K562 (cell line): Measurements from ENCODE around the gene VSIG10L. TPM values are rescaled to one million over a fixed set of nuclear protein-coding genes. Genes with fewer than 3 reads are reported as not detected.

Experiments
- BHLHE40 ChIP-seq: IDR thresholded peaks from 2 replicates; pipeline ENCODE4 v1.6.1; 2011; ENCODE audit warnings: low read length, improper control_type of control experiment
- CREB3L1 ChIP-seq: fragments of 450-650 bp; IDR thresholded peaks from 2 replicates; pipeline ENCODE4 v1.6.1; 2014; ENCODE audit warnings: low read depth, mild to moderate bottlenecking, moderate library complexity, borderline replicate concordance
- E2F3 ChIP-seq: fragments of 250-450 bp; sonication (Bioruptor Pico); IDR thresholded peaks from 2 replicates; pipeline ENCODE4 v1.4.0; 2020; ENCODE audit warnings: mild to moderate bottlenecking
- FOXK1 ChIP-seq: sonication (generic); formaldehyde crosslinking; IDR thresholded peaks from 2 replicates; pipeline ENCODE4 v1.8.0; 2022; ENCODE audit warnings: missing genetic modification reagents, mild to moderate bottlenecking, borderline replicate concordance
- GTF2E2 ChIP-seq: fragments of 200-800 bp; sonication (Bioruptor generic); IDR thresholded peaks from 2 replicates; pipeline ENCODE4 v1.6.1; 2016; ENCODE audit warnings: missing genetic modification characterization, missing compliant biosample characterization
- KLF10 ChIP-seq: fragments of 250-450 bp; sonication (Bioruptor Pico); IDR thresholded peaks from 2 replicates; pipeline ENCODE4 v1.6.1; 2021; ENCODE audit warnings: matching md5 sums
- L3MBTL2 ChIP-seq: fragments of 450-650 bp; IDR thresholded peaks from 2 replicates; pipeline ENCODE4 v1.6.1; 2016; ENCODE audit warnings: mild to moderate bottlenecking, moderate library complexity
- MEF2D ChIP-seq: conservative IDR thresholded peaks from 2 replicates; pipeline ENCODE4 v1.6.1; 2016; ENCODE audit warnings: low read depth, missing genetic modification characterization, missing compliant biosample characterization
- MXD1 ChIP-seq: fragments of 250-450 bp; sonication (Bioruptor Pico); IDR thresholded peaks from 2 replicates; pipeline ENCODE4 v1.8.0; 2021; ENCODE audit warnings: borderline replicate concordance, mild to moderate bottlenecking, moderate library complexity; ENCODE audit not compliant: poor library complexity, severe bottlenecking
- MYC ChIP-seq, 2 experiments: fragments of 250-450 bp in 1 of 2; sonication (Bioruptor Pico) in 1 of 2; IDR thresholded peaks; 2 replicates each; pipeline versions ENCODE4 v1.5.1 to v1.6.1; 2012 to 2021; ENCODE audit warnings: low read depth in 2 of 2, borderline replicate concordance in 1 of 2, improper control_type of control experiment in 1 of 2, low read length in 1 of 2, mild to moderate bottlenecking in 1 of 2, moderate library complexity in 1 of 2
- NCOA6 ChIP-seq: fragments of 450-650 bp; IDR thresholded peaks from 2 replicates; pipeline ENCODE4 v1.6.1; 2017; ENCODE audit warnings: mild to moderate bottlenecking
- PATZ1 ChIP-seq: fragments of 250-450 bp; sonication (Bioruptor Pico); IDR thresholded peaks from 2 replicates; pipeline ENCODE4 v1.5.0; 2020; ENCODE audit warnings: mild to moderate bottlenecking, borderline replicate concordance
- PYGO2 ChIP-seq: fragments of 450-650 bp; IDR thresholded peaks from 2 replicates; pipeline ENCODE4 v1.6.1; 2016; ENCODE audit warnings: mild to moderate bottlenecking, missing genetic modification characterization, moderate library complexity, missing compliant biosample characterization
- RFX1 ChIP-seq: fragments of 450-650 bp; IDR thresholded peaks from 2 replicates; pipeline ENCODE4 v1.6.1; 2016; ENCODE audit warnings: mild to moderate bottlenecking, moderate library complexity
- SAFB2 ChIP-seq: fragments of 200-400 bp; formaldehyde crosslinking; IDR thresholded peaks from 2 replicates; pipeline ENCODE4 v1.6.1; 2018; ENCODE audit warnings: borderline replicate concordance, low read length, low read depth, moderate library complexity; ENCODE audit not compliant: severe bottlenecking
- SRF ChIP-seq, 2 experiments: fragments of 250-450, 450-650 bp in 1 of 2; sonication (Bioruptor Pico) in 1 of 2; sonication (generic) in 1 of 2; formaldehyde crosslinking; IDR thresholded peaks; 2 replicates each; pipeline versions ENCODE4 v1.5.0 to v1.5.1; 2020 to 2022; ENCODE audit warnings: mild to moderate bottlenecking in 1 of 2, missing genetic modification reagents in 1 of 2
- THRAP3 ChIP-seq: fragments of 450-650 bp; IDR thresholded peaks from 2 replicates; pipeline ENCODE4 v1.6.1; 2016; ENCODE audit warnings: mild to moderate bottlenecking, inconsistent platforms, borderline replicate concordance
- ZBTB49 ChIP-seq: sonication (generic); formaldehyde crosslinking; IDR thresholded peaks from 2 replicates; pipeline ENCODE4 v1.8.0; 2022; ENCODE audit warnings: missing genetic modification reagents, mild to moderate bottlenecking, borderline replicate concordance
- ZNF232 ChIP-seq: sonication (generic); formaldehyde crosslinking; IDR thresholded peaks from 2 replicates; pipeline ENCODE4 v1.8.0; 2022; ENCODE audit warnings: mild to moderate bottlenecking, missing genetic modification reagents
- ZNF324 ChIP-seq: fragments of 250-450 bp; sonication (Bioruptor Pico); IDR thresholded peaks from 2 replicates; pipeline ENCODE4 v1.4.0; 2020; ENCODE audit warnings: mild to moderate bottlenecking
- ZNF75A ChIP-seq: fragments of 450-650 bp; formaldehyde crosslinking; IDR thresholded peaks from 2 replicates; pipeline ENCODE4 v1.4.0; 2020; ENCODE audit warnings: mild to moderate bottlenecking
- polyA plus RNA-seq, 8 experiments: library from polyadenylated mRNA; depleted of rRNA in 4 of 8; stranded (reverse) in 5 of 8; unstranded in 3 of 8; fragments of >200 nt; fragmentation: Nextera tagmentation in 2 of 8; fragmentation: Illumina TruSeq in 1 of 8; extraction: Ambion mirVana in 2 of 8; extraction: Trizol in 1 of 8; gene quantifications; 2 replicates each; pipeline versions ENCODE4 v1.2.1 to v1.2.3, GENCODE V29; 2011 to 2014; ENCODE audit warnings: inconsistent platforms in 1 of 8, missing spikeins in 1 of 8
- total RNA-seq, 7 experiments: library from RNA; depleted of rRNA in 6 of 7; stranded (reverse); fragments of >200 nt in 6 of 7; fragmentation: Illumina TruSeq in 2 of 7; extraction: Trizol in 2 of 7; gene quantifications; 2 replicates each; pipeline versions ENCODE4 v1.2.1 to v1.2.3, GENCODE V29; 2011 to 2021; ENCODE audit warnings: low replicate concordance in 1 of 7

The VSIG10L gene
- total and polyA plus RNA-seq, 9 of the 15 experiments (the other 6 are each of a cell fraction or from before 2014, with no cell fraction given): 1.1 to 7.6 (median 2.2) TPM

GRCh38 chr19:51368366-51369282 is 26.7 kb upstream of the VSIG10L start, which contains the start of gene CLDND2 (continued):
- TF ChIP-seq SRF (CRISPR knock-in tag; IDR thresholded peaks at IDR 0.05): no peak
- TF ChIP-seq L3MBTL2: no peak; the same call in 1 of the 2 replicates
- no peak for TF ChIP-seq PYGO2 (tag)
- TF ChIP-seq ZBTB49: no peak
- no peak; the same call in 1 of the 2 replicates for TF ChIP-seq MYC (IDR thresholded peaks at IDR 0.05; ENCODE audit: low read depth, low read length)
- TF ChIP-seq MYC (CRISPR knock-in tag; IDR thresholded peaks at IDR 0.05; ENCODE audit: borderline replicate concordance, low read depth): 0 out of 2 replicates have a peak, but pooled peaks have one; percentile 8
- TF ChIP-seq ZNF324: no peak
- TF ChIP-seq ZNF232: no peak
- TF ChIP-seq PATZ1 (CRISPR knock-in tag): no peak
- TF ChIP-seq RFX1: no peak
- TF ChIP-seq ZNF75A (CRISPR knock-in tag): no peak
- no peak for TF ChIP-seq THRAP3
- TF ChIP-seq E2F3 (CRISPR knock-in tag): no peak
- TF ChIP-seq MXD1 (CRISPR knock-in tag): no peak
- no peak for TF ChIP-seq NCOA6
- TF ChIP-seq GTF2E2: 0 out of 2 replicates have a peak, but pooled peaks have one; percentile 38
- TF ChIP-seq SAFB2: no peak
- 0 out of 2 replicates have a peak, but pooled peaks have one; percentile 1 for TF ChIP-seq BHLHE40
- TF ChIP-seq FOXK1: no peak
- TF ChIP-seq MEF2D (tag): no peak
- TF ChIP-seq KLF10: no peak
- TF ChIP-seq CREB3L1: no peak
